ENCODE results near the gene WBP2. TPM values are rescaled to one million over a fixed set of nuclear protein-coding genes. Genes with fewer than 3 reads are reported as not detected.

Gene WBP2
- total RNA-seq, 2 donors from 2014 or later: 100.0 to 163 TPM

- no peaks in the 10 kb centered on the region for H3K9me3 ChIP-seq
- no peak overlapping the region for H3K27ac ChIP-seq
- DNase-seq (ENCODE audit: low spot score): no peak
- peaks cover 0 to 38% of the 10 kb centered on the region in 2 donors for H3K4me1 ChIP-seq
- TF ChIP-seq CTCF (IDR thresholded peaks at IDR 0.05): no peak
- no peaks in the 10 kb centered on the region for H3K27me3 ChIP-seq
- no peak overlapping the region for H3K4me3 ChIP-seq
- peaks cover 43% of the 10 kb centered on the region for H3K36me3 ChIP-seq
Measured at GRCh38 chr17:75825748-75826370, 29.3 kb downstream of the WBP2 start.

DNA sequence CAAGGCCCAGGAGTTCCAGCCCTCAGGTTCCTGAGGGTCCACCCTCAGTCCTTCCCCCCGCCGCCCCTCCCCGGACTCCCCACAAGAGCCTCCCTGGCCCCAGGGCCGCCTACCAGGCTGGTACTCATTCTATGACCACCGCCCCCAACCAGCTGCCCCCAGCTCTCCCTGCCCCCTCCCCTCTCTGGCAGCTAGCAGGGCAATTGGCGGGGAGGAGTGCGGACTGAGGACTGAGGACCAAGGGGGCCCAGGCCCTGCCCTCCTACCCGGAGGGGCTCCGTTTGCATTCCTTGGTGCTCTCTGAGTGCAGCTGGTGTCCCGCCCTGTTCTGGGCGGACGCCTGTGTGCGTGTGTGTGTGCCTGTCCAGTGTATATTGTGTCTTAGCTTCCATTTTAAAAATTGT is 30.0 kb downstream of the WBP2 start:
- H3K36me3 ChIP-seq: peaks cover 46% of the 10 kb centered on the region
- H3K4me1 ChIP-seq: peaks cover 0 to 38% of the 10 kb centered on the region in 2 donors
- peak overlapping the region in 1 of 2 donors; percentile 29 for H3K27ac ChIP-seq
- H3K9me3 ChIP-seq: no peaks in the 10 kb centered on the region
- DNase-seq (ENCODE audit: low spot score): no peak
- TF ChIP-seq CTCF (IDR thresholded peaks at IDR 0.05): no peak
- no peak overlapping the region for H3K4me3 ChIP-seq
- no peaks in the 10 kb centered on the region for H3K27me3 ChIP-seq

DNA sequence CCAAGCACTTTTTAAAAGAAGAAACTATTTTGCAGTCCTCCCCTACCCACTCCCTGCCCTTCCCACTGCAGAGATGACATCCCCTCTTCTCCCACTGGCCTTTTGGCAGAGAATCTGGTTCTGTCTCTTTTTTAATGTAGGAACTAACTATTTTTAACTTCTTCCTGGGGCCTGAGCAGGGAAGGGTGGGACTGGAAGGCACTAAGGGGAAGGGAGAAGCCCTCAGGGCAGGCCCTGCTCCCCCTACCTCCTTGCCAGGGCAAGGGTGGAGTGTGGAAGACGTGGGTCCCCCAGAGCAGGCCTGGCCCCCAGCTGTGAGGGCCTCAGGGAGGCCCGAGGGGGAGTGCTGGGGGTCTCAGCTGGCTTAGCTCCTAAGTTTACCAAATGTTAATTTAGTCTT is 30.5 kb downstream of the WBP2 start:
- no peak overlapping the region for H3K4me3 ChIP-seq
- peaks cover 50% of the 10 kb centered on the region for H3K36me3 ChIP-seq
- no peak for TF ChIP-seq CTCF (IDR thresholded peaks at IDR 0.05)

GRCh38 chr17:75824050-75824552 is 31.0 kb downstream of the WBP2 start:
- Histone ChIP-seq H3K4me3 (no peak overlapping the region), H3K27ac (no peak overlapping the region), H3K27me3 (no peaks in the 10 kb centered on the region), H3K36me3 (peaks cover 56% of the 10 kb centered on the region), H3K4me1 (peaks cover 0 to 38% of the 10 kb centered on the region in 2 donors), H3K9me3 (no peaks in the 10 kb centered on the region)
- TF ChIP-seq CTCF (IDR thresholded peaks at IDR 0.05): no peak
- DNase-seq (ENCODE audit: low spot score): no peak

More for the DNA sequence above, 30.5 kb downstream of the WBP2 start:
- H3K4me1 ChIP-seq: peaks cover 0 to 38% of the 10 kb centered on the region in 2 donors
- no peaks in the 10 kb centered on the region for H3K9me3 ChIP-seq
- H3K27me3 ChIP-seq: no peaks in the 10 kb centered on the region
- H3K27ac ChIP-seq: peak overlapping the region in 1 of 2 donors; percentile 29
- DNase-seq (ENCODE audit: low spot score): no peak

- Histone ChIP-seq H3K4me3 (no peak overlapping the region), H3K36me3 (peaks cover 63% of the 10 kb centered on the region), H3K27ac (no peak overlapping the region), H3K4me1 (peaks cover 0 to 36% of the 10 kb centered on the region in 2 donors), H3K27me3 (no peaks in the 10 kb centered on the region), H3K9me3 (no peaks in the 10 kb centered on the region)
- no peak for DNase-seq (ENCODE audit: low spot score)
- TF ChIP-seq CTCF (IDR thresholded peaks at IDR 0.05): no peak
Measured at GRCh38 chr17:75823257-75824041, 31.7 kb downstream of the WBP2 start.
